A673 (cell line): ENCODE measurements around the gene VARS2.

Experiments used
- EZH2 ChIP-seq: fragments of 200-600 bp; sonication (generic); IDR thresholded peaks from 2 replicates; pipeline ENCODE4 v1.6.1; 2017; ENCODE audit warnings: borderline replicate concordance, low read depth, mild to moderate bottlenecking, mixed read lengths, antibody characterized with exemption, low read length; ENCODE audit not compliant: poor library complexity, severe bottlenecking
- TF ChIP-seq, protein P1 (sequence below): fragments of 300-800, 200-600 bp; sonication (generic); conservative IDR thresholded peaks from 2 replicates; pipeline ENCODE4 v1.5.1; 2017; ENCODE audit warnings: low read depth, mild to moderate bottlenecking, antibody characterized with exemption, low read length, moderate library complexity, mixed read lengths

DNA sequence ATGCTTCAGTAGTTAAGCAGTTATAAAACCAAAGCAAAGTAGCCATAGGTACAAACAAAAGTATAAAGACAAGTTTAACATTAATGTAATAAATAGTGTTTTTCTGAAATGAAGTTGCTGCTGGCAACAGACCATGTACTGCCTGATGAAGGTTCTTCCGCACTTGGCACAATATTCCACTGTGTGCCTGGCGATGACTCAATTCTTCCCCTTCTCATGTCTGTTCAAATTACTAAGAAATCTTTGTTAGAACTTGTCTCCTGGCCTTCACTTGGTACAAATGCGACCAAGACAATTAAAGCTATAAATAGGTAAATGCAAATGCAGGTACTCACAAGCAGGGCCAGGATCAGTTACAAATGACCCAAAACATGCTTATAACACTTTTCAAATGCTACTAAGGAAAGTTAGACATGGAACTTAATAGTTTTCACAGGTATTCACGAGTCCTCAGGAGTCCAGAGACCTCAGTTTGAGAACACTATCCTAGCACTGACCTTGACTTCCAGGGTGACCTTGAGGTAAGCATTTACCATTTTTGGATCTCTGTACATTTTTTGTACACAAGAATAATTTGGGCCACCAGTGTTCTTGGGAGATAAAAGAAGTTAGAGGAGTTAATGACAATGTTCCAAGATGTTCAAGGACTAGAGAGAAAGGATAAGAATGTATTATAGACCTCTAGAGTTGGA lies 37.9 kb upstream of the VARS2 start:
- TF ChIP-seq, protein P1, sequence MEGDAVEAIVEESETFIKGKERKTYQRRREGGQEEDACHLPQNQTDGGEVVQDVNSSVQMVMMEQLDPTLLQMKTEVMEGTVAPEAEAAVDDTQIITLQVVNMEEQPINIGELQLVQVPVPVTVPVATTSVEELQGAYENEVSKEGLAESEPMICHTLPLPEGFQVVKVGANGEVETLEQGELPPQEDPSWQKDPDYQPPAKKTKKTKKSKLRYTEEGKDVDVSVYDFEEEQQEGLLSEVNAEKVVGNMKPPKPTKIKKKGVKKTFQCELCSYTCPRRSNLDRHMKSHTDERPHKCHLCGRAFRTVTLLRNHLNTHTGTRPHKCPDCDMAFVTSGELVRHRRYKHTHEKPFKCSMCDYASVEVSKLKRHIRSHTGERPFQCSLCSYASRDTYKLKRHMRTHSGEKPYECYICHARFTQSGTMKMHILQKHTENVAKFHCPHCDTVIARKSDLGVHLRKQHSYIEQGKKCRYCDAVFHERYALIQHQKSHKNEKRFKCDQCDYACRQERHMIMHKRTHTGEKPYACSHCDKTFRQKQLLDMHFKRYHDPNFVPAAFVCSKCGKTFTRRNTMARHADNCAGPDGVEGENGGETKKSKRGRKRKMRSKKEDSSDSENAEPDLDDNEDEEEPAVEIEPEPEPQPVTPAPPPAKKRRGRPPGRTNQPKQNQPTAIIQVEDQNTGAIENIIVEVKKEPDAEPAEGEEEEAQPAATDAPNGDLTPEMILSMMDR: no peak
- TF ChIP-seq EZH2: no peak
